Activated T-cell treated with anti-CD3 and anti-CD28 coated beads for 1 hour (primary cell): ENCODE measurements around the gene TARS2.

Experiments used
- DNase-seq: peaks from one replicate; pipeline ENCODE4 v3.0.0-alpha.2; 2020; ENCODE audit warnings: low read depth

The TARS2 gene

GRCh38 chr1:150537732-150538684 is 50.8 kb downstream of the TARS2 start:
- no peak for DNase-seq

- DNase-seq, result no peak
Observed at GRCh38 chr1:150543500-150544143, 56.4 kb downstream of the TARS2 start.

- DNase-seq, result no peak
Observed at GRCh38 chr1:150544204-150544603, 57.0 kb downstream of the TARS2 start.

- no peak for DNase-seq
Observed at GRCh38 chr1:150545486-150546032, 58.3 kb downstream of the TARS2 start.

- DNase-seq, result no peak
Observed at GRCh38 chr1:150546294-150546937, 59.2 kb downstream of the TARS2 start.

- DNase-seq, result no peak
Observed at GRCh38 chr1:150548324-150548631, 61.1 kb downstream of the TARS2 start.

GRCh38 chr1:150548632-150549495 is 61.6 kb downstream of the TARS2 start, which contains the start of gene ADAMTSL4:
TSS of gene ADAMTSL4 (plus strand) at chr1:150549408. CDS start at chr1:150552289, 2,881 bp downstream.
- DNase-seq, result no peak

GRCh38 chr1:150549496-150550221 is 62.4 kb downstream of the TARS2 start:
- DNase-seq, result no peak

GRCh38 chr1:150550222-150551050 is 63.2 kb downstream of the TARS2 start:
- no peak for DNase-seq

GRCh38 chr1:150551051-150551783 is 64.0 kb downstream of the TARS2 start:
- no peak for DNase-seq

- no peak for DNase-seq
Observed at GRCh38 chr1:150551784-150552127, 64.5 kb downstream of the TARS2 start.

- DNase-seq, result no peak
Observed at GRCh38 chr1:150552128-150552910, 65.1 kb downstream of the TARS2 start.

GRCh38 chr1:150552911-150553289 is 65.7 kb downstream of the TARS2 start:
- no peak for DNase-seq

GRCh38 chr1:150553392-150554085 is 66.3 kb downstream of the TARS2 start:
- DNase-seq, result no peak

- no peak for DNase-seq
Observed at GRCh38 chr1:150554086-150554452, 66.8 kb downstream of the TARS2 start.

GRCh38 chr1:150555198-150555970 is 68.2 kb downstream of the TARS2 start:
- no peak for DNase-seq
